ENCODE measurements around the gene ABCA4.

DNA sequence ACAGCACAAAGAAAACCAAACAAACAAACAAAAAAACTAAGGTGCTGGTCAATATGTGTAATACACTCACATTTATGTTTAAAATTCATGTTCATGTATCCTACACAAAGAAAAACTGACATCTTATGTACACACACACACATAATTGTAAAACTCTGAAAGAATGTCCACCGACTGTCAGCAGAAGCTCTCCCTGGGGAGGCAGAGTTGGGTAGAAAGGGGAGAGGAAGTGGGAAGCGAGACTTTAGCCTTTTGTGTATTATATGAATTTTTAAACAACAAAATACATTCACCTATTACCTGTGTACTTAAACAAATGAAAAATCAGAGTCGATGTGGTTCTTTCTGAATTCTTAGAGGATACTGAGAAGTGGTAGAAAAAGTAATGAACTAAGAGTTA is 88.3 kb downstream of the ABCA4 start:
- TF ChIP-seq POLR2AphosphoS5 (IDR thresholded peaks at IDR 0.05; ENCODE audit: low read depth, low read length) (no peak), POLR2A (IDR thresholded peaks at IDR 0.05; ENCODE audit: low read depth, low read length) (no peak)
